GM19240 (cell line): ENCODE results near the gene NT5DC4.

Source experiments
- DNase-seq: peaks from one replicate; pipeline ENCODE4 v3.0.0; 2011; ENCODE audit warnings: low spot score; ENCODE audit not compliant: insufficient read length

The NT5DC4 gene

GRCh38 chr2:112784199-112785189, 63.7 kb downstream of the NT5DC4 start, which contains the start of gene IL1A:
Gene IL1A, minus strand, starts transcription at chr2:112784493. Its CDS starts 723 bp downstream, at chr2:112783770.
- no peak for DNase-seq

GRCh38 chr2:112787294-112787693, 66.5 kb downstream of the NT5DC4 start:
- DNase-seq: no peak

- DNase-seq: no peak
Observed at GRCh38 chr2:112787729-112788393, 67.0 kb downstream of the NT5DC4 start.

- no peak for DNase-seq
Observed at GRCh38 chr2:112788653-112789052, 67.8 kb downstream of the NT5DC4 start.
